Adrenal gland (tissue), 12 donors: ENCODE measurements around the gene EXOC4. TPM values are rescaled to one million over a fixed set of nuclear protein-coding genes. Genes with fewer than 3 reads are reported as not detected.

Source experiments
- DNase-seq, 7 donors: peaks; one replicate each; pipeline ENCODE4 v3.0.0-alpha.2; 2019 to 2020
- H3K27ac ChIP-seq, 5 donors: fragments of 200-600 bp; sonication (generic) in 4 of 5; 1 replicate in 3 of 5; 2 replicates in 2 of 5; pipeline versions ENCODE4 v1.5.1 to v1.8.0; 2016 to 2020; ENCODE audit warnings: mild to moderate bottlenecking in 1 of 5
- H3K27me3 ChIP-seq: fragments of 200-600 bp; 2 replicates; pipeline ENCODE4 v1.8.0; 2021
- H3K36me3 ChIP-seq, 2 donors: fragments of 200-600 bp; replicated peaks in 1 of 2; 1 replicate in 1 of 2; 2 replicates in 1 of 2; pipeline versions ENCODE4 v1.5.1 to v1.8.0; 2018 to 2022
- H3K4me1 ChIP-seq, 2 donors: fragments of 200-600 bp; replicated peaks in 1 of 2; 1 replicate in 1 of 2; 2 replicates in 1 of 2; pipeline versions ENCODE4 v1.5.1 to v1.8.0; 2018 to 2021
- H3K4me3 ChIP-seq, 4 donors: fragments of 200-600 bp; sonication (generic) in 3 of 4; one replicate each; pipeline ENCODE4 v1.5.1; 2016 to 2018
- H3K9me3 ChIP-seq, 3 donors: fragments of 200-600 bp; sonication (generic) in 1 of 3; replicated peaks in 1 of 3; 1 replicate in 2 of 3; 2 replicates in 1 of 3; pipeline versions ENCODE4 v1.5.1 to v1.8.0; 2016 to 2021
- CTCF ChIP-seq, 6 experiments: fragments of 450-650 bp in 4 of 6; fragments of 200-600 bp in 2 of 6; sonication (generic) in 1 of 6; IDR thresholded peaks; 1 replicate in 5 of 6; 2 replicates in 1 of 6; pipeline versions ENCODE4 v1.5.1 to v1.8.0; 2016 to 2021; ENCODE audit warnings: antibody characterized with exemption in 6 of 6, mild to moderate bottlenecking in 2 of 6, moderate library complexity in 1 of 6
- POLR2A ChIP-seq, 2 donors: fragments of 450-650 bp; IDR thresholded peaks; one replicate each; pipeline ENCODE4 v1.6.1; 2017; ENCODE audit warnings: antibody characterized with exemption in 2 of 2, mild to moderate bottlenecking in 2 of 2, moderate library complexity in 1 of 2
- WGBS, 4 donors: extraction: QIAGEN DNeasy Blood & Tissue Kit in 2 of 4; methylation state at CpG; one replicate each; pipeline versions ENCODE4 v1.1.5 to v1.1.7; 2013 to 2017; 5-methylcytosine and 5-hydroxymethylcytosine counted together
- intact Hi-C, 2 donors: fragments of 100-400 bp; cut with DNase I; formaldehyde crosslinking; loops; one replicate each; pipeline versions ENCODE4 v1.14.1 to v1.15.0; 2022 to 2023
- polyA plus RNA-seq, 3 donors: library from polyadenylated mRNA; stranded (reverse); fragments of 200-250 nt in 2 of 3; fragments of 350-450 nt in 1 of 3; fragmentation: Illumina TruSeq in 1 of 3; extraction: RNeasy Lipid Tissue Mini Kit (QIAGEN cat#74804) in 1 of 3; gene quantifications; one replicate each; pipeline ENCODE4 v1.2.3, GENCODE V29; 2013 to 2014
- total RNA-seq, 9 donors: library from RNA; depleted of rRNA in 4 of 9; stranded (reverse); fragments of >200 nt in 4 of 9; fragments of 120-200 nt in 1 of 9; fragmentation: NEBNext Ultra II Directional in 1 of 9; extraction: Animal tissue kit (Norgen Biotek cat#: 25700) in 1 of 9; gene quantifications; one replicate each; pipeline versions ENCODE4 v1.1.0 to v1.2.4, GENCODE V29; 2013 to 2023
- donor health status: healthy with polysubstance abuse.
- donor health status: Bipolar disorder and iron deficiency.
- donor health status: DM: yes; HTN: yes; CAD: no.
- donor health status: DM: no; HTN: no; CAD: no.
- donor health status: DM: no; HTN: no; CAD: no.
- donor health status: DM: yes; HTN: yes; CAD: no.

Gene EXOC4
- total and polyA plus RNA-seq, 12 donors = 12.5 to 93.8 (median 67.4) TPM

DNA sequence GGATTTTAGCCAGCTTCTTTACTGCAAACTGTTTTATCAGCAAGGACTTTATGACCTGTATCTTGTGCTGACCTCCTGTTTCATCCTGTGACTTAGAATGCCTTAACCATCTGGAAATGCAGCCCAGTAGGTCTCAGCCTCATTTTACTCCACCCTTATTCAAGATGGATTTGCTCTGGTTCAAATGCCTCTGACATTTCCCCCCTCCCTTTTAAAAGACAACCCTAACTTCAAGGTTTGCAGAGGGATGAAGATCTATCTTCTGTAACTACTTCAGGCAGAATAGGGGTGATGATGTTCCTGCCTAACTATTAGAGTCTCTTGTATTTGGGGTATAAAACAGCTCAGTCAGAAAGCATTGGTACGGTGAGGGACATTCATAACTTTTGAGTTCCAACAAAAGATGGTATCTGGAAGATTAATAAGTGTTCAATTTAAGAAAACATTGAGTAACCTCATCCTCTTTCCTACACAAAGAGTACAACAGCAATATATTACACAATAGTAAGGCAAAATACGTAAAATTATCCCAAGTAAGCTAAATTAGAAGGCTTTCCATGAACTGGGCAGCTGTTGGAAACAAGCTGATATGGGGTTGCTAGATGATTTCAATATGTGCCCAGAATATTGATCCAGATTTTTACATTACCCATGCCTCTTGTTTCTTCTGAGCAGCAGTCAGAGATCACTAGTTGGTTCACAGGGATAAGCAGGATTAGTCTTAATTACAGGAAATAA lies 834.3 kb downstream of the EXOC4 start:
- Histone ChIP-seq H3K27me3 (no peaks in the 10 kb centered on the region), H3K4me1 (peaks cover 0 to 9% of the 10 kb centered on the region in 2 donors), H3K36me3 (no peaks in the 10 kb centered on the region), H3K9me3 (peaks cover 0 to 12% (median 0%) of the 10 kb centered on the region in 3 donors), H3K27ac (no peak overlapping the region), H3K4me3 (no peak overlapping the region)
- no peak for TF ChIP-seq POLR2A (IDR thresholded peaks at IDR 0.05)
- no peak for TF ChIP-seq CTCF (IDR thresholded peaks at IDR 0.05)
- intact Hi-C loops = no loop called here
- 81 to 91% (median 86%) methylated on average over 2 of the region's 2 CpGs for WGBS, 4 donors
- DNase-seq = no peak

DNA sequence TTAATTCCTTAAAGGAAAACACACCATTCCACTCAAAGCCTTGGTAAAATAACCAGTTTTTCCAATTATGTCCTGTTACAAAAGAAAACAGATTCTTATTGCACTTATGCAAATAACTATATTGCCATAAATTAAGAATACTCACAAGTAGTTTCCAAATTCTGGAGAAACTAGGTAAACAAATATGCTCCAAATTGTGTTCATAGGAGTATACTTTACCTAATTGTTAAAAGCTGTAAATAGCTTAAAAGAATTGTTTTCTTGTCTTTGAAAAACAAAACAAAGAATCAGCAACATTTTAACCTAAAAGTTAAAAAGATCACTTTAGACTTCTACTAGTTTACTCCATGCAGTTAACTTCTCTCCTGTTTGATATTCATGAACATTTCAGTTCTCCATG lies 835.3 kb downstream of the EXOC4 start:
- no peak overlapping the region for H3K4me3 ChIP-seq
- no peak for DNase-seq
- H3K9me3 ChIP-seq = peaks cover 0 to 12% (median 0%) of the 10 kb centered on the region in 3 donors
- peaks cover 0 to 9% of the 10 kb centered on the region in 2 donors for H3K4me1 ChIP-seq
- no peaks in the 10 kb centered on the region for H3K27me3 ChIP-seq
- no peaks in the 10 kb centered on the region for H3K36me3 ChIP-seq
- no peak overlapping the region for H3K27ac ChIP-seq
- no peak for TF ChIP-seq CTCF (IDR thresholded peaks at IDR 0.05)
- no peak for TF ChIP-seq POLR2A (IDR thresholded peaks at IDR 0.05)
- intact Hi-C loops = no loop called here

DNA sequence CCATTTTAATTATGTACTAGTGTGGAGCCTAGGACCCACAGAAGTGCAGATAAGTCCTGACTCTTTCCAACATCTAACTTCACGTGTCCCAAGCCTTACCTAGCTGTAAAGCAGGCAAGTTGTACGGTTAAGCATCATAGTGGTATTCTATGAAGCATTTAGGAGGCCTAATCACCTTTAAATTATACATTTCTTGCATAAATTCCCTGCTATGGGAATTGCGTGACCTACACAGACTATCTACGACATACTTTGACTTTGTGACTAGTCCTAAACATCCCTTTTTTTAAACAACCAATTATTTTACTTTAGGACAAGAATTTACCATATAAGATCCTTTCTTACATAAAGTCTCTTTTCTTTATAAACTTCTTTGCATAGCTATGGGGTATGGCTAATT lies 836.6 kb downstream of the EXOC4 start:
- Histone ChIP-seq H3K9me3 (peaks cover 0 to 12% (median 0%) of the 10 kb centered on the region in 3 donors), H3K36me3 (no peaks in the 10 kb centered on the region), H3K4me1 (peaks cover 0 to under 1% of the 10 kb centered on the region in 2 donors), H3K27me3 (no peaks in the 10 kb centered on the region), H3K4me3 (no peak overlapping the region), H3K27ac (no peak overlapping the region)
- WGBS, 4 donors = 81 to 83% (median 82%) methylated on average over 4 of the region's 4 CpGs
- TF ChIP-seq POLR2A (IDR thresholded peaks at IDR 0.05) (no peak), CTCF (IDR thresholded peaks at IDR 0.05) (no peak)
- intact Hi-C loops = no loop called here
- no peak for DNase-seq

- no peak overlapping the region for H3K4me3 ChIP-seq
- no peaks in the 10 kb centered on the region for H3K27me3 ChIP-seq
- intact Hi-C loops = no loop called here
- no peak overlapping the region for H3K27ac ChIP-seq
- H3K36me3 ChIP-seq = no peaks in the 10 kb centered on the region
- 85 to 91% (median 87%) methylated on average over 4 of the region's 4 CpGs for WGBS, 4 donors
- no peaks in the 10 kb centered on the region for H3K4me1 ChIP-seq
- no peaks in the 10 kb centered on the region for H3K9me3 ChIP-seq
- TF ChIP-seq POLR2A (IDR thresholded peaks at IDR 0.05) (no peak), CTCF (IDR thresholded peaks at IDR 0.05) (no peak)
- no peak for DNase-seq
These were observed 845.2 kb downstream of the EXOC4 start for GRCh38 chr7:134098072-134098471.
